T-cell (primary cell): Measurements from ENCODE around the gene WNT16. TPM values are rescaled to one million over a fixed set of nuclear protein-coding genes. Genes with fewer than 3 reads are reported as not detected.

Experiments used
- ATAC-seq, 4 experiments: fragments of 200-7000 bp in 3 of 4; fragments of 150-1000 bp in 1 of 4; cut with Tn5 transposase; replicated peaks in 1 of 4; 1 replicate in 3 of 4; 2 replicates in 1 of 4; pipeline ENCODE4 v1.10.0; 2021; ENCODE audit warnings: moderate library complexity in 3 of 4, mild to moderate bottlenecking in 2 of 4, moderate number of reproducible peaks in 1 of 4
- CTCF ChIA-PET, 2 donors: fragments of 300-600 bp; sonication (Branson Sonifier 250); formaldehyde crosslinking; loops; one replicate each; lab custom pipeline; 2022; ENCODE audit warnings: antibody characterized with exemption in 2 of 2; lab: Charles Lee
- POLR2A ChIA-PET, 2 donors: fragments of 300-600 bp; sonication (Branson Sonifier 250); formaldehyde crosslinking; loops; one replicate each; lab custom pipeline; 2022; ENCODE audit warnings: antibody characterized with exemption in 2 of 2; lab: Charles Lee
- DNase-seq, 35 experiments: peaks; one replicate each; pipeline versions ENCODE4 v3.0.0 to v3.0.0-alpha.2; 2013 to 2023
- H3K27ac ChIP-seq: one replicate; pipeline ENCODE4 v1.5.1; 2013; ENCODE audit warnings: low read length
- H3K27me3 ChIP-seq, 2 experiments: replicated peaks in 1 of 2; 1 replicate in 1 of 2; 2 replicates in 1 of 2; pipeline versions ENCODE4 v1.6.1 to v1.7.0; 2013; ENCODE audit warnings: low read length in 1 of 2, mixed read lengths in 1 of 2; ENCODE audit not compliant: control insufficient read depth in 2 of 2, insufficient read depth in 2 of 2; ENCODE audit errors: extremely low read depth in 1 of 2
- H3K36me3 ChIP-seq, 2 donors: 1 replicate in 1 of 2; 2 replicates in 1 of 2; pipeline versions ENCODE4 v1.6.1 to v1.7.0; 2013; ENCODE audit warnings: low read length in 1 of 2; ENCODE audit not compliant: control insufficient read depth in 2 of 2, insufficient read depth in 1 of 2; ENCODE audit errors: extremely low read depth in 1 of 2
- H3K4me1 ChIP-seq, 2 experiments: 1 replicate in 1 of 2; 2 replicates in 1 of 2; pipeline versions ENCODE4 v1.6.1 to v1.7.0; 2013; ENCODE audit warnings: low read length in 2 of 2, mixed read lengths in 1 of 2; ENCODE audit not compliant: insufficient read depth in 2 of 2, control insufficient read depth in 1 of 2; ENCODE audit errors: extremely low read depth in 1 of 2
- H3K4me3 ChIP-seq, 2 donors: 1 replicate in 1 of 2; 2 replicates in 1 of 2; pipeline versions ENCODE4 v1.5.1 to v1.7.0; 2013; ENCODE audit warnings: mild to moderate bottlenecking in 2 of 2, low read length in 1 of 2, moderate library complexity in 1 of 2; ENCODE audit not compliant: control insufficient read depth in 1 of 2; ENCODE audit errors: extremely low read depth in 1 of 2
- H3K9me3 ChIP-seq: 2 replicates; pipeline ENCODE4 v1.7.0; 2013
- H3K27ac Mint-ChIP-seq, 2 donors: one replicate each; pipeline ENCODE4 v1.8.0; 2020 to 2021; ENCODE audit warnings: mild to moderate bottlenecking in 2 of 2, mixed read lengths in 2 of 2
- H3K27me3 Mint-ChIP-seq, 2 donors: one replicate each; pipeline ENCODE4 v1.8.0; 2021 to 2022; ENCODE audit warnings: mixed read lengths in 2 of 2
- H3K36me3 Mint-ChIP-seq: one replicate; pipeline ENCODE4 v1.8.0; 2021; ENCODE audit warnings: mixed read lengths
- H3K4me1 Mint-ChIP-seq, 3 donors: one replicate each; pipeline ENCODE4 v1.8.0; 2020 to 2022; ENCODE audit warnings: mixed read lengths in 3 of 3, mild to moderate bottlenecking in 1 of 3
- H3K4me3 Mint-ChIP-seq, 3 donors: one replicate each; pipeline ENCODE4 v1.8.0; 2020 to 2022; ENCODE audit warnings: mild to moderate bottlenecking in 3 of 3, mixed read lengths in 3 of 3, moderate library complexity in 3 of 3
- H3K9me3 Mint-ChIP-seq, 3 donors: one replicate each; pipeline ENCODE4 v1.8.0; 2020 to 2022; ENCODE audit warnings: mixed read lengths in 3 of 3
- WGBS: methylation state at CpG from one replicate; pipeline ENCODE4 v1.1.5; 2013; ENCODE audit warnings: missing lambda C conversion rate; ENCODE audit not compliant: insufficient coverage; 5-methylcytosine and 5-hydroxymethylcytosine counted together
- total RNA-seq, 35 experiments: library from RNA in 6 of 35; stranded (reverse) in 6 of 35; fragments of 120-200 nt in 1 of 35; gene quantifications; one replicate each; pipeline versions ENCODE4 v1.2.1 to v1.2.4 and lab custom pipeline; 2013 to 2026

WNT16 gene
- total RNA-seq, 5 donors from 2014 or later (not counting 1 experiment from before 2014, with no cell fraction given) = 0.13 to 0.35 (median 0.19) TPM; not detected in 2

- no peak for ATAC-seq
- ChIA-PET CTCF (no interaction called here), POLR2A (no interaction called here)
- no peak for DNase-seq
- no peaks in the 10 kb centered on the region for H3K36me3 ChIP-seq
- no peak overlapping the region for H3K27ac Mint-ChIP-seq
- 100% methylated on average over 1 of the region's 3 CpGs for WGBS
- no peaks in the 10 kb centered on the region for H3K9me3 Mint-ChIP-seq
- H3K4me1 ChIP-seq = no peaks in the 10 kb centered on the region
- H3K36me3 Mint-ChIP-seq = no peaks in the 10 kb centered on the region
- peaks cover 6 to 8% of the 10 kb centered on the region in 2 experiments for H3K27me3 ChIP-seq
- no peak overlapping the region for H3K27ac ChIP-seq
- H3K4me3 ChIP-seq = no peak overlapping the region
- H3K4me3 Mint-ChIP-seq = no peak overlapping the region
- H3K27me3 Mint-ChIP-seq = peaks cover 21 to 27% of the 10 kb centered on the region in 2 donors
- no peaks in the 10 kb centered on the region for H3K9me3 ChIP-seq
- H3K4me1 Mint-ChIP-seq = no peaks in the 10 kb centered on the region
Observed at GRCh38 chr7:121322460-121322859, 6.3 kb upstream of the WNT16 start.

GRCh38 chr7:121323515-121324302, 5.1 kb upstream of the WNT16 start:
- WGBS = 78% methylated on average over 1 of the region's 5 CpGs
- Histone ChIP-seq H3K9me3 (no peaks in the 10 kb centered on the region), H3K4me3 (no peak overlapping the region), H3K36me3 (no peaks in the 10 kb centered on the region), H3K27ac (no peak overlapping the region), H3K4me1 (peaks cover 0 to under 1% of the 10 kb centered on the region in 2 experiments), H3K27me3 (peaks cover 14 to 16% of the 10 kb centered on the region in 2 experiments)
- Mint-ChIP-seq H3K4me3 (no peak overlapping the region), H3K36me3 (no peaks in the 10 kb centered on the region), H3K27me3 (peaks cover 33 to 36% of the 10 kb centered on the region in 2 donors), H3K27ac (no peak overlapping the region), H3K4me1 (peaks cover 4 to 8% (median 4%) of the 10 kb centered on the region in 3 donors), H3K9me3 (no peaks in the 10 kb centered on the region)
- ATAC-seq (no peak), DNase-seq (no peak)
- POLR2A ChIA-PET = no interaction called here
- CTCF ChIA-PET = no interaction called here

GRCh38 chr7:121327671-121328070, 1.1 kb upstream of the WNT16 start:
- CTCF ChIA-PET = no interaction called here
- Histone ChIP-seq H3K27me3 (peaks cover 20 to 38% of the 10 kb centered on the region in 2 experiments), H3K27ac (no peak overlapping the region), H3K4me1 (peaks cover 0 to 19% of the 10 kb centered on the region in 2 experiments), H3K36me3 (no peaks in the 10 kb centered on the region), H3K9me3 (no peaks in the 10 kb centered on the region), H3K4me3 (no peak overlapping the region)
- 90% methylated on average over 2 of the region's 5 CpGs for WGBS
- ATAC-seq (no peak), DNase-seq (no peak)
- Mint-ChIP-seq H3K4me1 (peaks cover 22 to 23% (median 22%) of the 10 kb centered on the region in 3 donors), H3K4me3 (no peak overlapping the region), H3K27ac (no peak overlapping the region), H3K27me3 (peaks cover 56 to 59% of the 10 kb centered on the region in 2 donors), H3K36me3 (no peaks in the 10 kb centered on the region), H3K9me3 (no peaks in the 10 kb centered on the region)
- POLR2A ChIA-PET = no interaction called here

- H3K4me3 ChIP-seq = peak overlapping the region in 1 of 2 donors; percentile 12
- CTCF ChIA-PET = no interaction called here
- peak in 2 of 35 experiments; percentile 2 to 5 for DNase-seq
Observed at GRCh38 chr7:121329191-121330052, 622 bp downstream of the WNT16 start.

GRCh38 chr7:121330053-121330833, 1.4 kb downstream of the WNT16 start:
- Histone ChIP-seq H3K27ac (no peak overlapping the region), H3K36me3 (no peaks in the 10 kb centered on the region), H3K27me3 (peaks cover 18 to 34% of the 10 kb centered on the region in 2 experiments), H3K4me3 (peak overlapping the region in 1 of 2 donors; percentile 12), H3K9me3 (no peaks in the 10 kb centered on the region), H3K4me1 (peaks cover 0 to 19% of the 10 kb centered on the region in 2 experiments)
- 4% methylated on average over 27 of the region's 52 CpGs for WGBS
- ATAC-seq (no peak), DNase-seq (no peak)
- H3K27ac Mint-ChIP-seq = peak overlapping the region in 1 of 2 donors; percentile 19
- CTCF ChIA-PET = interaction anchor here in 1 of 2 donors (0.9 kb wide), 1 partner anchor 219 kb away, joined by 3 read pairs; no protein-coding TSS in a partner anchor
- no peaks in the 10 kb centered on the region for H3K9me3 Mint-ChIP-seq
- POLR2A ChIA-PET = no interaction called here
- H3K36me3 Mint-ChIP-seq = no peaks in the 10 kb centered on the region
- peak overlapping the region; percentile 43 to 63 (median 53) for H3K4me3 Mint-ChIP-seq
- peaks cover 50 to 59% of the 10 kb centered on the region in 2 donors for H3K27me3 Mint-ChIP-seq
- peaks cover 22 to 23% (median 22%) of the 10 kb centered on the region in 3 donors for H3K4me1 Mint-ChIP-seq

More at GRCh38 chr7:121329191-121330052, 622 bp downstream of the WNT16 start:
- H3K4me1 ChIP-seq = peaks cover 0 to 19% of the 10 kb centered on the region in 2 experiments
- POLR2A ChIA-PET = no interaction called here
- no peaks in the 10 kb centered on the region for H3K9me3 ChIP-seq
- Mint-ChIP-seq H3K4me1 (peaks cover 22 to 23% (median 22%) of the 10 kb centered on the region in 3 donors), H3K9me3 (no peaks in the 10 kb centered on the region), H3K4me3 (peak overlapping the region; percentile 44 to 63 (median 53)), H3K27me3 (peaks cover 48 to 57% of the 10 kb centered on the region in 2 donors), H3K27ac (no peak overlapping the region), H3K36me3 (no peaks in the 10 kb centered on the region)
- no peak for ATAC-seq
- H3K27ac ChIP-seq = no peak overlapping the region
- H3K36me3 ChIP-seq = no peaks in the 10 kb centered on the region
- 9% methylated on average over 37 of the region's 47 CpGs for WGBS
- peaks cover 20 to 38% of the 10 kb centered on the region in 2 experiments for H3K27me3 ChIP-seq
